IMR-90 (cell line): Measurements from ENCODE around the gene FUT4. TPM values are rescaled to one million over a fixed set of nuclear protein-coding genes. Genes with fewer than 3 reads are reported as not detected.

Source experiments
- ATAC-seq: fragments of 200-7000 bp; cut with Tn5 transposase; 2 replicates; pipeline ENCODE4 v1.9.1; 2020; ENCODE audit warnings: low read depth, mild to moderate bottlenecking, moderate library complexity
- BruUV-seq: library from RNA; stranded (reverse); fragments of 400-500 nt; replicated peaks from 2 replicates; lab custom pipeline; 2021; lab: Mats Ljungman, UMichigan
- CTCF ChIA-PET: fragments of 300-600 bp; formaldehyde crosslinking; extraction: SDS; loops from one replicate; lab custom pipeline; 2021; ENCODE audit warnings: antibody characterized with exemption; lab: Yijun Ruan, JAX
- POLR2A ChIA-PET: fragments of 300-600 bp; sonication (Branson Sonifier 250); formaldehyde crosslinking; loops from one replicate; lab custom pipeline; 2022; ENCODE audit warnings: antibody characterized with exemption; ENCODE audit not compliant: unreplicated experiment; lab: Charles Lee
- DNase-seq: peaks from one replicate; pipeline ENCODE4 v3.0.0; 2013
- H2AFZ ChIP-seq: replicated peaks from 2 replicates; pipeline ENCODE3; 2013; ENCODE audit warnings: low read length, mild to moderate bottlenecking; ENCODE audit not compliant: poor library complexity
- H2AK5ac ChIP-seq: 2 replicates; pipeline ENCODE4 v1.6.1; 2013; ENCODE audit warnings: low read depth, low read length, inconsistent platforms
- H2AK9ac ChIP-seq: replicated peaks from 2 replicates; pipeline ENCODE3; 2013; ENCODE audit warnings: mild to moderate bottlenecking, low read depth, low read length, moderate library complexity; ENCODE audit not compliant: poor library complexity
- H2BK120ac ChIP-seq: 2 replicates; pipeline ENCODE4 v1.6.1; 2013; ENCODE audit warnings: low read depth, low read length, inconsistent platforms
- H2BK15ac ChIP-seq: 3 replicates; pipeline ENCODE4 v1.6.1; 2013; ENCODE audit warnings: low read depth, low read length, inconsistent platforms
- H2BK20ac ChIP-seq: 2 replicates; pipeline ENCODE4 v1.6.1; 2013; ENCODE audit warnings: low read depth, mild to moderate bottlenecking, inconsistent platforms, low read length, moderate library complexity
- H2BK5ac ChIP-seq: 2 replicates; pipeline ENCODE4 v1.6.1; 2013; ENCODE audit warnings: mild to moderate bottlenecking, low read depth, low read length, inconsistent platforms; ENCODE audit not compliant: poor library complexity, severe bottlenecking
- H3K14ac ChIP-seq: replicated peaks from 2 replicates; pipeline ENCODE4 v1.6.1; 2013; ENCODE audit warnings: low read depth, low read length, inconsistent platforms
- H3K18ac ChIP-seq: 2 replicates; pipeline ENCODE4 v1.6.1; 2013; ENCODE audit warnings: low read depth, low read length, control low read depth
- H3K23ac ChIP-seq: 2 replicates; pipeline ENCODE4 v1.6.1; 2013; ENCODE audit warnings: low read depth, low read length, inconsistent platforms
- H3K27ac ChIP-seq: 2 replicates; pipeline ENCODE4 v1.5.1; 2013; ENCODE audit warnings: mild to moderate bottlenecking, control low read depth, low read length; ENCODE audit not compliant: insufficient read depth
- H3K27me3 ChIP-seq: 2 replicates; pipeline ENCODE4 v1.6.1; 2013; ENCODE audit warnings: low read length; ENCODE audit not compliant: control insufficient read depth, insufficient read depth
- H3K36me3 ChIP-seq: 2 replicates; pipeline ENCODE4 v1.6.1; 2013; ENCODE audit warnings: low read length, mixed read lengths; ENCODE audit not compliant: control insufficient read depth, insufficient read depth
- H3K4ac ChIP-seq: 2 replicates; pipeline ENCODE4 v1.6.1; 2013; ENCODE audit warnings: low read depth, low read length, inconsistent platforms
- H3K4me1 ChIP-seq: 2 replicates; pipeline ENCODE4 v1.6.1; 2013; ENCODE audit warnings: low read length, mixed read lengths; ENCODE audit not compliant: control insufficient read depth, insufficient read depth
- H3K4me2 ChIP-seq: 2 replicates; pipeline ENCODE4 v1.6.1; 2013; ENCODE audit warnings: low read depth, mild to moderate bottlenecking, control low read depth, low read length, moderate library complexity
- H3K4me3 ChIP-seq: 2 replicates; pipeline ENCODE4 v1.5.1; 2013; ENCODE audit warnings: low read depth, mild to moderate bottlenecking, control low read depth, low read length, moderate library complexity; ENCODE audit not compliant: insufficient read depth
- H3K56ac ChIP-seq: 2 replicates; pipeline ENCODE4 v1.6.1; 2013; ENCODE audit warnings: low read length, inconsistent platforms; ENCODE audit not compliant: insufficient read depth; ENCODE audit errors: extremely low read depth
- H3K79me1 ChIP-seq, 2 experiments: 2 replicates each; pipeline ENCODE4 v1.6.1; 2013; ENCODE audit warnings: low read length in 2 of 2, inconsistent platforms in 1 of 2, low read depth in 1 of 2
- H3K9ac ChIP-seq: 2 replicates; pipeline ENCODE4 v1.6.1; 2013; ENCODE audit warnings: low read depth, low read length, control low read depth
- H3K9me1 ChIP-seq: 2 replicates; pipeline ENCODE4 v1.6.1; 2013; ENCODE audit warnings: low read length, inconsistent platforms; ENCODE audit not compliant: insufficient read depth
- H3K9me3 ChIP-seq: 2 replicates; pipeline ENCODE4 v1.6.1; 2013; ENCODE audit warnings: low read length; ENCODE audit not compliant: control insufficient read depth, insufficient read depth
- H4K20me1 ChIP-seq: 2 replicates; pipeline ENCODE4 v1.6.1; 2013; ENCODE audit warnings: low read length, inconsistent platforms; ENCODE audit not compliant: insufficient read depth
- H4K5ac ChIP-seq: 2 replicates; pipeline ENCODE4 v1.6.1; 2013; ENCODE audit warnings: mild to moderate bottlenecking, low read depth, low read length, control low read depth
- H4K8ac ChIP-seq, 2 experiments: 2 replicates each; pipeline ENCODE4 v1.6.1; 2013; ENCODE audit warnings: low read depth in 2 of 2, low read length in 2 of 2, control low read depth in 1 of 2, inconsistent platforms in 1 of 2
- H4K91ac ChIP-seq: 2 replicates; pipeline ENCODE4 v1.6.1; 2013; ENCODE audit warnings: low read depth, low read length, inconsistent platforms; ENCODE audit not compliant: insufficient read depth
- NFE2L2 ChIP-seq: fragments of 150-350 bp; IDR thresholded peaks from 2 replicates; pipeline ENCODE4 v1.6.1; 2016; ENCODE audit warnings: low read depth, mild to moderate bottlenecking, low read length
- WGBS, 2 experiments: methylation state at CpG; one replicate each; pipeline versions ENCODE4 v1.1.5 to v1.1.7; 2013; ENCODE audit warnings: missing lambda C conversion rate in 2 of 2; ENCODE audit not compliant: insufficient read length in 1 of 2; ENCODE audit errors: extremely low coverage in 2 of 2; 5-methylcytosine and 5-hydroxymethylcytosine counted together
- dilution Hi-C: fragments of 300-500 bp; cut with HindIII; formaldehyde crosslinking; loops from one replicate; pipeline ENCODE4 v1.14.3; 2018; ENCODE audit warnings: low sequenced_read_pairs; ENCODE audit not compliant: unreplicated experiment
- in situ Hi-C: fragments of 300-500 bp; cut with MboI; formaldehyde crosslinking; loops from 3 replicates; pipeline ENCODE4 v1.14.3; 2019; ENCODE audit warnings: low sequenced_read_pairs, inconsistent platforms, mixed read lengths
- intact Hi-C: fragments of 100-400 bp; cut with micrococcal nuclease; formaldehyde crosslinking; loops from 2 replicates; pipeline ENCODE4 v1.10.0; 2022
- polyA plus RNA-seq, 3 experiments: library from polyadenylated mRNA; depleted of rRNA; stranded (reverse); fragments of >200 nt; gene quantifications; 2 replicates each; pipeline ENCODE4 v1.2.3, GENCODE V29; 2012; ENCODE audit warnings: low replicate concordance in 1 of 3
- total RNA-seq: library from RNA; depleted of rRNA; stranded (reverse); fragments of >200 nt; gene quantifications from 2 replicates; pipeline ENCODE4 v1.2.3, GENCODE V29; 2012; rRNA removed

FUT4 gene
- total and polyA plus RNA-seq, 2 of the 4 experiments (the other 2 are of a cell fraction), result 2.2 to 2.4 TPM

- H3K4ac ChIP-seq, result no peak overlapping the region
- no peak for TF ChIP-seq NFE2L2
- H4K20me1 ChIP-seq, result no peaks in the 10 kb centered on the region
- intact Hi-C loops, result no loop called here
- H4K91ac ChIP-seq, result no peak overlapping the region
- H2BK5ac ChIP-seq, result no peak overlapping the region
- H3K4me3 ChIP-seq, result no peak overlapping the region
- no peaks in the 10 kb centered on the region for H3K79me1 ChIP-seq
- H3K14ac ChIP-seq, result no peak overlapping the region
- H3K9me1 ChIP-seq, result no peaks in the 10 kb centered on the region
- no peak overlapping the region for H4K8ac ChIP-seq
- ATAC-seq (no peak), DNase-seq (peak; percentile 17)
- no peaks in the 10 kb centered on the region for H3K36me3 ChIP-seq
- ChIA-PET CTCF (interaction anchor here (1.0 kb wide), 1 partner anchor 11 kb away, joined by 3 read pairs; no protein-coding TSS in a partner anchor), POLR2A (no interaction called here)
- H2BK20ac ChIP-seq, result no peak overlapping the region
- no peak overlapping the region for H3K56ac ChIP-seq
- WGBS, 2 experiments, result no CpG with 5 or more reads among the region's 2 CpGs
- H2AK5ac ChIP-seq, result no peak overlapping the region
- H2BK120ac ChIP-seq, result no peak overlapping the region
- H4K5ac ChIP-seq, result no peak overlapping the region
- H2AK9ac ChIP-seq, result no peak overlapping the region
- no peak overlapping the region for H3K27ac ChIP-seq
- dilution Hi-C loops, result no loop called here
- no peak overlapping the region for H2AFZ ChIP-seq
- in situ Hi-C loops, result loop anchor here (5.0 kb wide), 1 partner anchor 81 kb away; no protein-coding TSS in a partner anchor
- H3K4me1 ChIP-seq, result peaks cover under 1% of the 10 kb centered on the region; the same call in 1 of the 2 replicates
- H3K27me3 ChIP-seq, result no peaks in the 10 kb centered on the region
- no peak overlapping the region for H3K9ac ChIP-seq
- BruUV-seq, result no TSS peak
- no peak overlapping the region for H3K23ac ChIP-seq
- H2BK15ac ChIP-seq, result no peak overlapping the region
- no peak overlapping the region for H3K4me2 ChIP-seq
- no peaks in the 10 kb centered on the region for H3K9me3 ChIP-seq
- H3K18ac ChIP-seq, result no peak overlapping the region
Measured at GRCh38 chr11:94597896-94598295, 54.2 kb downstream of the FUT4 start.

Other genes with a start within 250 kb of the FUT4 start
- not detected in 2 replicates for gene IZUMO1R, start 239.3 kb upstream of the FUT4 start, total RNA-seq
- not detected in 2 replicates for gene IZUMO1R, start 239.3 kb upstream of the FUT4 start, polyA plus RNA-seq (2012; rRNA removed)
- gene GPR83, start 142.5 kb upstream of the FUT4 start, total RNA-seq, result under 0.01 TPM in 2 replicates
- gene GPR83, start 142.5 kb upstream of the FUT4 start, polyA plus RNA-seq (2012; rRNA removed), result 0.03 and 0.07 TPM in 2 replicates
- gene MRE11, start 50.1 kb upstream of the FUT4 start, total RNA-seq, result 15.6 and 22.2 TPM in 2 replicates
- gene MRE11, start 50.1 kb upstream of the FUT4 start, polyA plus RNA-seq (2012; rRNA removed), result 7.6 and 9.0 TPM in 2 replicates
- 10.4 and 15.8 TPM in 2 replicates for gene ANKRD49, start 49.9 kb upstream of the FUT4 start, total RNA-seq
- gene ANKRD49, start 49.9 kb upstream of the FUT4 start, polyA plus RNA-seq (2012; rRNA removed), result 6.5 and 7.2 TPM in 2 replicates
- not detected in 2 replicates for gene C11orf97, start 31.5 kb upstream of the FUT4 start, total RNA-seq
- gene C11orf97, start 31.5 kb upstream of the FUT4 start, polyA plus RNA-seq (2012; rRNA removed), result not detected in 2 replicates
- gene PIWIL4, start 23.4 kb downstream of the FUT4 start, total RNA-seq, result 0.56 and 0.72 TPM in 2 replicates
- gene PIWIL4, start 23.4 kb downstream of the FUT4 start, polyA plus RNA-seq (2012; rRNA removed), result 1.1 and 1.3 TPM in 2 replicates
- 49.5 and 58.6 TPM in 2 replicates for gene AMOTL1, start 224.4 kb downstream of the FUT4 start, total RNA-seq
- 18.4 and 18.6 TPM in 2 replicates for gene AMOTL1, start 224.4 kb downstream of the FUT4 start, polyA plus RNA-seq (2012; rRNA removed)